Activated T-helper 1 cell treated with anti-CD3 and anti-CD28 coated beads, Interleukin-12 subunit alpha, Interleukin-12 subunit beta, Interleukin-2, Interleukin-4 antibody, amounts not matched to agents 30 ng/mL and 10 ng/mL and 1 ng/mL, durations not matched to agents 14 hours and 24 hours and 36 hours (primary cell): Measurements from ENCODE around the gene BCAP31. TPM values are rescaled to one million over a fixed set of nuclear protein-coding genes. Genes with fewer than 3 reads are reported as not detected.
A peak's percentile ranks its signal among the peaks of the same experiment; 100 is the strongest.
"Not testable (repeated sequence)": the region's sequence is repeated elsewhere in the genome, so short reads cannot be mapped to it uniquely, and the experiment has no call there.

Experiments used
- DNase-seq: peaks from one replicate; pipeline ENCODE4 v3.0.0; 2021; ENCODE audit warnings: low spot score
- H3K27ac Mint-ChIP-seq: one replicate; pipeline ENCODE4 v1.8.0; 2021; ENCODE audit warnings: mild to moderate bottlenecking, mixed read lengths
- H3K27me3 Mint-ChIP-seq: one replicate; pipeline ENCODE4 v1.8.0; 2022; ENCODE audit warnings: mild to moderate bottlenecking, moderate library complexity, mixed read lengths; ENCODE audit not compliant: insufficient read depth
- H3K36me3 Mint-ChIP-seq: one replicate; pipeline ENCODE4 v1.8.0; 2021; ENCODE audit warnings: low read depth, mixed read lengths
- H3K4me1 Mint-ChIP-seq: one replicate; pipeline ENCODE4 v1.8.0; 2021; ENCODE audit warnings: low read depth, mixed read lengths
- H3K4me3 Mint-ChIP-seq: one replicate; pipeline ENCODE4 v1.8.0; 2021; ENCODE audit warnings: mild to moderate bottlenecking, moderate library complexity, mixed read lengths
- H3K9me3 Mint-ChIP-seq: one replicate; pipeline ENCODE4 v1.8.0; 2021; ENCODE audit warnings: mixed read lengths
- intact Hi-C: fragments of 100-400 bp; cut with micrococcal nuclease; formaldehyde crosslinking; loops from one replicate; pipeline ENCODE4 v1.15.1; 2024
- total RNA-seq: library from RNA; stranded (reverse); gene quantifications from 2 replicates; pipeline ENCODE4 v1.2.3, GENCODE V29; 2022

The BCAP31 gene
- total RNA-seq, 1 donor from 2014 or later = 156 TPM

DNA sequence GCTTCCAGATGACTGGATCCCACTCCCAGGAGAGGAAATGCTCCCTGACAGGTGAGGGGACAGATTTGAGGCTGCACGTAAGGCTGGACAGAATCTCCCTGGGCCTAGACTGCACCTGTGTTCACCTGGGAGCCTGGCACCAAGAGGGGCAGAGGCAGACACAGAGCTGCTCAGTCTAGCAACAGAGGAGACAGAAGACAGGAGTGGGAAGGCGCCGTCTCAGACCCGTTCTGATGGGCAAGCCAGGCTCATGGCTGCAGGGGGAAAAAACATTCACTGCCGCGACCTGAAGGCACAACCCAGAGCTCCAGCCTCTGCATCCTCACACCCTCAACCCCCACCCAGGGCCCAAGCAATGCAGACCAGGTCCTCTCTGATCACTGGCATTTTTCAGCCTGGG, 16.8 kb downstream of the BCAP31 start:
- Mint-ChIP-seq H3K4me1 (no peaks in the 10 kb centered on the region), H3K27ac (no peak overlapping the region), H3K9me3 (no peaks in the 10 kb centered on the region), H3K36me3 (peaks cover 17% of the 10 kb centered on the region), H3K27me3 (no peaks in the 10 kb centered on the region), H3K4me3 (no peak overlapping the region)
- intact Hi-C loops = no loop called here
- no peak for DNase-seq

DNA sequence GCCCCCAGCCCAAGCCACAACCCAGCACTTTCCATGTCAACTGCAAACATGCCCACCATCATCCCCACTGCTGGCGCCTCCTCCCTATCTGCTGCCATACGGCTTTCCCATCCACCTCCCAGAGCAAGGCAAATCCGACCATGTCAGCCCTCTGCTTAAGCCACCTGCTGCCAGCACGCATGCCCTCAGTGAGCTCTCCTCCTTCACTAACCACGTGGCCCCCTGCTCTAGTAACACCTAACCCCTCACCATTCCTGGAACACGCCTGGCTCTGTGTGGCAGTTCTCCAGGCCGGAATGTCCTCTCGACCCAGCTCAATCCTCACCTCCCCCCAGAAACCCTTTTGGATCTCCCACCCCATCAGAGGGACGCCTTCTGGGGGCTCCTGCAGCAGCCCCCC, 17.4 kb downstream of the BCAP31 start:
- intact Hi-C loops = no loop called here
- H3K27me3 Mint-ChIP-seq = no peaks in the 10 kb centered on the region

DNA sequence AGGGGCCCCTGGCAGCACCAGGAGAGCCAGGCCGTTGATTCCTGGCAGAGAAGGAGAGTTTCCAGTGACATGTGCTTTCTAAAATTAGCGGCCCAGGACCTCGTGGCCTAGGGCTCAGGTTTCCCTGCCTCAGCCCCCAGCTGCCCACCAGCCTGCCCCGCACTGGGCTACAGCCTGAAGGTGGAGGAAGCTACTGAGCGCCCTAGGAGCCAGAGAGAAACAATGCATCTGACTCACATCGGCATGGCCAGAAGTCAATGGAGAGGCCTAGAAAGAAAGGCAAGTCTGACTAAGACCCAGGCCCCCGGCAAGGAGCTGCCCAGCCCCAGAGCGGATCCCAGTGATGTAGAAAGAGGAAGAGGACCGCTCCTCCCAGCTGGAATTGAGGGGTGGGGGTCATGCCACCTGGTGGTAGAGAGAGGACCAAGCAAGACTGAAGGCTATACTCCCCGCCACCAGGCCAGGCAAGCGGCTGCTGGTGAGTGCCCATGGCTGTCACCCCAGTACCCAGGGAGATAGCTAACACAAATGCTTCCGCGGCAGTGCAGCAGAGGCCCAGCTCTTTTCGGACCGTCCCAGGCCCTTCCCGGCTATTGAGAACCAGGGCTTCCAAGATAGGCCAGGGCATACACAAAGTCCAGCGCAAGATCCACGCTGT, 18.7 kb downstream of the BCAP31 start:
- H3K27me3 Mint-ChIP-seq, H3K4me3 Mint-ChIP-seq, intact Hi-C loops, DNase-seq, H3K9me3 Mint-ChIP-seq, H3K4me1 Mint-ChIP-seq, H3K27ac Mint-ChIP-seq: not testable (repeated sequence)
- peaks cover 13% of the 10 kb centered on the region for H3K36me3 Mint-ChIP-seq

More for the DNA sequence above, 17.4 kb downstream of the BCAP31 start:
- H3K27ac Mint-ChIP-seq = no peak overlapping the region
- H3K36me3 Mint-ChIP-seq = peaks cover 17% of the 10 kb centered on the region
- H3K4me1 Mint-ChIP-seq = no peaks in the 10 kb centered on the region
- H3K4me3 Mint-ChIP-seq = no peak overlapping the region
- DNase-seq = no peak
- H3K9me3 Mint-ChIP-seq = no peaks in the 10 kb centered on the region

DNA sequence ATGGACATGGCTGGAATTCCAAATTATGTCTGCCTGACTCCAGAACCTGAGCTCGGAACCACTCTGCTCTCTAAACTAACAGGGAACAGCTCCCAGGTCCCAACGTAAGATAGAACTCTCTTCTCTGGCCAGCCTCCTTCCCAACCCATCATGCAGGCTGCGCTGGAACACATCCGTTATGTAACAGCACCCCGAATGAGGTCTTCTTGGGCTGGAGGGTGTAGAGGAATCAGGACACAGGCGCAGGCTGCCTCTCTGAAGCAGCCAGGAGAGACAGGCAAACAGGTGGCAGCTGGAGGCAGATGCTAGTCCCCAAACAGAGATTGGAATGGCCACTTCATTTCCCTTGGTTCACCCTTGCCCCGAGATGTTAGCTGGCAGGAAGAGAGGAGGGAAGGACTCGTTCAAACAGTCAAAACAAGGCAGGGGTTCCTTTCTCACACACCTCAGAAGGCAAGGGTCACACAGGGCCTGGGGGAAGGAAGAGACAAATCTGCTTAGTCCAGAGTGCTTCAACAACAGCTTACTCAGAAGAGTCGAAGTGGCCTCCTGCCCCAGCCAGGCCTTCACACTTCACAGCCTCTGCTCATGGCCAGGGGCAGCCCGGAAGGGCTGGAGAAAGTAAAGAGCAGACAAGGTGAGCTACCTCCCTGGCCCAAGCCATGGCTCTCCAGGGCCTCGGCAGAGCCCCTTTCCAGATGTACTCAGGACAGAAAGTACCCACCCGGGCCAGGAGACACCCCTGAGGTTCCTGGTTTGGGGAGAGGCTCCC, 19.4 kb downstream of the BCAP31 start:
- H3K27ac Mint-ChIP-seq = peak overlapping the region; percentile 31
- H3K4me3 Mint-ChIP-seq, H3K4me1 Mint-ChIP-seq, intact Hi-C loops, H3K27me3 Mint-ChIP-seq, H3K9me3 Mint-ChIP-seq, DNase-seq: not testable (repeated sequence)
- peaks cover 12% of the 10 kb centered on the region for H3K36me3 Mint-ChIP-seq

DNA sequence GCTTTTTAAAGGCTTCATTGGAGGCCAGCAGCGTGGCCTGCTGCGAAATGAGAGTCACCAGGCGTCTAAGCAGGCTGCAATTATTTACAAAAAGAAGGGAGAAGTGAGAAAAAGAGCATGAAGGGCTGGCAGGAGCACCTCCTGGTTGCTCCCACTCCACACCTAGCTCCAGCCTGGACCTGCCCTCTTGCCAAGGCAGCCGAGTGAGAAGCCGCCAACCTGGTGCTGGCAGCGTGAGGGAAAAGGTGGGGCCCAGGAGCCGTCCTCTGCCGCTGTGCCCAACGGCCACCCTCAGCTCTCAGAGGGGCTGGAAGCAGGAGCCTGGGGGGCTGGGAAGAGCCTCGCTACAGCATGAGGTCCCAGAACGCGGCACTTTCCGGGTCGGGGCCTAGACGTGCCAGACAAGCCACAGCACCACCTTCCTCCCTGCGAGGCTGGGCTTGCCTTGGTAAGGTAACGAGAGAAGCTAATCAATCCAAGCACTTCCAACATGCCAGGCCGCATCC, 20.1 kb downstream of the BCAP31 start:
- H3K27ac Mint-ChIP-seq = no peak overlapping the region
- H3K4me1 Mint-ChIP-seq = no peaks in the 10 kb centered on the region
- H3K36me3 Mint-ChIP-seq = peaks cover 12% of the 10 kb centered on the region
- no peak for DNase-seq
- no peaks in the 10 kb centered on the region for H3K9me3 Mint-ChIP-seq
- no peak overlapping the region for H3K4me3 Mint-ChIP-seq
- intact Hi-C loops = no loop called here
- H3K27me3 Mint-ChIP-seq = no peaks in the 10 kb centered on the region

DNA sequence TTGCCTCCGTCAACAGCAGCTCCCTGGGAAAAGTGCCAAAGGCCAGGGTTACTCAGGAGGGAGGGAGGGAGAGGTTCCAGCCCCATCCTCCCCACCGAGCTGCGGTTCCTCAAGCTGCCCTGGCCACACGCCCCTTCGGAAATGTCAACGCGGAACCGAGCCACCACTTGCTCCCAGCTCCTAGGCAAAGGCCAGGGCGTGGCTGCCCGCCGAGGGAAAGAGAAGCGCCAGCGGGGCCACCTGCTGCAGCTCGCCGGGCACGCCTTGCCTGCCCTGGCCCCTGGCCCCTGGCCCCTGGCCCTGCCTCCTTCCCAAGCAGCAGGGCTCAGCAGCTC, 21.2 kb downstream of the BCAP31 start:
- Mint-ChIP-seq H3K36me3 (peaks cover 14% of the 10 kb centered on the region), H3K4me1 (no peaks in the 10 kb centered on the region), H3K27me3 (no peaks in the 10 kb centered on the region), H3K27ac (no peak overlapping the region), H3K4me3 (no peak overlapping the region), H3K9me3 (no peaks in the 10 kb centered on the region)
- DNase-seq = no peak
- intact Hi-C loops = no loop called here

DNA sequence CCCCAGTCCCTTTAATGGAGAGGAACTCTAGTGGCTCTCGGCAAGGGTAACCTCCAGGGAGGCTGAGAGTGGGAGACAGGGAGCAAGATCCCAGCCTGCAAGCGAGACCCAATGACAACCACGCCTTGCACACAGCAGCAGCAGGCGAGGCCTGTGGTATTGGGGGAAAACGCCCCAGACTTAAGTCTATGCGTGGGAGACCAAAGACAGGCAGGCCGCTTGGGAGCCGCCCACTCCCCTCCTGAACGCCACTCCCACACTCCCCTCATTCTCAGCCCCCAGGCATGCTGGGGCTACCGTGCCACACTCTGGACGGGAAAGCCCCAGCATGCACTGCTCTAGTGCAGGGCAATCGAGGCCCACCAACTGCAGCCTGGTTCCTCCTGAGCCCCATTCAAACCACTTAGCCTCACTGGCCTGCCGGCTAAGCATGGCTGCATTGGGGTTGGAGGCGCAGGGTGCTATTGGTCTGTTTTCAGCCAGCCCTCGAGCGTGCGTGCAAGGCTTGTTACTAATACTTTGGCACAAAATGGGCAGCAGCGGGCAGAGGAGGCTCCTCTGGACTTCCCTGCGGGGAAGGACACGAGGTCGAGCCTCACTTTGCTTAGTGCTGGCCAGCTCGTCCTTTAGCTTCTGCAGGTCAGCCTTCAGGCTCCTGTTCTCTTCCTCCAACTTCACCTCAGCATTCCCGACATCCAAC, 21.7 kb downstream of the BCAP31 start:
- Mint-ChIP-seq H3K36me3 (peaks cover 15% of the 10 kb centered on the region), H3K9me3 (no peaks in the 10 kb centered on the region), H3K27me3 (no peaks in the 10 kb centered on the region), H3K4me3 (no peak overlapping the region), H3K4me1 (no peaks in the 10 kb centered on the region), H3K27ac (no peak overlapping the region)
- intact Hi-C loops = no loop called here
- no peak for DNase-seq

DNA sequence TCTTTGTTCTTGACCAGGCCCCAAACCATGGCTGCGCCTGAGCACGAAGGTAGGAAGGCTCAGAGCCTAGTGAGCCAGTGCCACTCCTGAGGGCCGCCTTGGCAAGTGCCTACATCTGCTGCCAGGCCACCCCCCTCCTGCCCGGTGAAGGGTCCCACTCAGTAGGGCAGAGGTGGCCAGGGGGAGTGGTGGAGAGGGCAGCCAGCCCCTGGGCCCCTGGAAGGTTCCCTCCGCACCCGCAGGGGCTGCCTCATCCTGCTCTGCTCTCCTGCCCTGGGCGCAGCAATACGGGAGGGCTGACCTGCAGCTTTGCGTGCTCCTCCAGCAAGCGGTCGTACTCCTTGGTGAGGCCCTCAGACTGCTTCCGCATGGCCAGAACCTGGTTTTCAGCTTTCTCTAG, 22.5 kb downstream of the BCAP31 start:
- Mint-ChIP-seq H3K27ac (no peak overlapping the region), H3K27me3 (no peaks in the 10 kb centered on the region), H3K4me3 (no peak overlapping the region), H3K4me1 (no peaks in the 10 kb centered on the region), H3K36me3 (peaks cover 19% of the 10 kb centered on the region), H3K9me3 (no peaks in the 10 kb centered on the region)
- intact Hi-C loops = no loop called here
- DNase-seq = no peak

DNA sequence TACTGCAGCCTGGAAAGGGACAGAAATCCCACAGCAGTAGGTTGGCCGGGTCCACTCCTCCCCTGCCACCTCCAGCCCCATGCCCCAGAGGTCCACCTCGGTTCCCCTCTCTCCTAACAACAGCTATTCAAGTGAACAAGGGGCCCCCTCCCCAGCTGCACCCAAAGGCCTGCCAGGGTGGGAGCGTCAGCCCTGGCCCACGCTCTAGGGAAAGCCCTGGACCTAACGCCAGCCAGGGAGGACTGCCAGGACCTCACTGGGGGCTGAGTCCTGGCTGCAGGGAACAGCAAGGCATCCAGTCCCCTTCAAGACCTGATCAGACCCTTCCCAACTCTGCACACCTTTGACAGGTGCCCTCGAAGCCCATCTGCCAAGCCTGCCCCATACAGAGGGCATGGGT, 23.2 kb downstream of the BCAP31 start:
- Mint-ChIP-seq H3K4me3 (no peak overlapping the region), H3K9me3 (no peaks in the 10 kb centered on the region), H3K36me3 (peaks cover 14% of the 10 kb centered on the region), H3K27ac (no peak overlapping the region), H3K4me1 (no peaks in the 10 kb centered on the region), H3K27me3 (no peaks in the 10 kb centered on the region)
- DNase-seq = no peak
- intact Hi-C loops = no loop called here

DNA sequence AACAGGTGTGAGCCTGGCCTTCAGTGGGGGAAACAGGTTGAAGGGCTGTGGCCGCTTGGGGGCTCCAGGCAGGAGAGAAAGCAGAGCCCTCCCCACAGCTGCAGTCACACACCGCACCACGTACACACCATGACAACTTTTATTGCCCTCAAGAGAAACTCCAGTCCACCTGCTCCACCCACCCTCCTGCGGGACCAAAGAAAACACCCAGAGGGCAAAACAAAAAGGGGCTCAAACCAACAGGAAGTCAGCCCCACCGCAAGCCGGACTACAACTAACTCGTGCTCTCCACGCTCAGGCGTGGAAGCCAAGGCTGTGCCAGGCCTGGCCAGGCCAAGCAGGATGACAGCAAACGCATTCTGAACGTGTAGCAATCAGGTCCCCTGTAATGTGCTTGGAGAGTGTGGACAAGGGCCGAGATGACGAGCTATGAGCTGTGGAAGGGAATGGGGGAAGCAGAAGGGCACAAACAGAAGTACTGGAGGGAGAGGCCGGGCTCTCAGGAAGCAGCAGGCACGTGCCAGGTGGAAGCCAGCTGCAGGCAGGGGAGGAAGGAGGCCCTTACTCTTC, 23.7 kb downstream of the BCAP31 start:
- intact Hi-C loops = no loop called here
- Mint-ChIP-seq H3K9me3 (no peaks in the 10 kb centered on the region), H3K27me3 (no peaks in the 10 kb centered on the region), H3K4me1 (no peaks in the 10 kb centered on the region), H3K27ac (no peak overlapping the region), H3K36me3 (peaks cover 15% of the 10 kb centered on the region), H3K4me3 (no peak overlapping the region)
- no peak for DNase-seq

DNA sequence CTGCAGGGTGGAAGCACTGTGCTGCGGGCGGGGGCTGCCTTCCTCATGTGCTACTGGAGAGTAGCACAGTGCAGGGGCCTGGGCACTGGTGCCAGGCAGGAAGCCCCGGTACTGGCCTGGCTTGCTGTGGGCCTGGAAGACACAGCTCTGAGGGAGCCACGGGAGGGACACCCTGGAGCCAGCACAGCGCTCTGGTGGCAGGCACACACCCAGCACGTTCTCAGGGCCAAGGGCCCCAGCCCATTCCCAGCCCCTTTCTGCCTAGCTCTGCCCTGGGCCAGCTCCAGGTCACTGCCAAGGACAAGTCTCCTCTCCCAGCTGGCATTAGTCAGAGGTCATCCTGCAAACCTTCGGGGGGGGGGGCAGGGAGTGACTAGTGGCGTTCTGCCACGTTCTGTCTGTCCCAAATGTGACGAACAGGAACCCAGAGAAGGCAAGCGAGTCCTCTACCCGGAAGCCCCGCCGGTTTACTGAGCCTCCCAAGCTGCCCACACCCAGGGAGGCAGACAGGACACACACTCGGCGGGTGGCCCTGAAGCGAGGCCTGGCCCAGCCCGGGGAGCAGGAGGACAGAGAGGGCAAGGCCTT, 24.3 kb downstream of the BCAP31 start:
- H3K27ac Mint-ChIP-seq, H3K4me1 Mint-ChIP-seq, H3K4me3 Mint-ChIP-seq, H3K9me3 Mint-ChIP-seq, intact Hi-C loops, H3K27me3 Mint-ChIP-seq, DNase-seq: not testable (repeated sequence)
- H3K36me3 Mint-ChIP-seq = peaks cover 15% of the 10 kb centered on the region

DNA sequence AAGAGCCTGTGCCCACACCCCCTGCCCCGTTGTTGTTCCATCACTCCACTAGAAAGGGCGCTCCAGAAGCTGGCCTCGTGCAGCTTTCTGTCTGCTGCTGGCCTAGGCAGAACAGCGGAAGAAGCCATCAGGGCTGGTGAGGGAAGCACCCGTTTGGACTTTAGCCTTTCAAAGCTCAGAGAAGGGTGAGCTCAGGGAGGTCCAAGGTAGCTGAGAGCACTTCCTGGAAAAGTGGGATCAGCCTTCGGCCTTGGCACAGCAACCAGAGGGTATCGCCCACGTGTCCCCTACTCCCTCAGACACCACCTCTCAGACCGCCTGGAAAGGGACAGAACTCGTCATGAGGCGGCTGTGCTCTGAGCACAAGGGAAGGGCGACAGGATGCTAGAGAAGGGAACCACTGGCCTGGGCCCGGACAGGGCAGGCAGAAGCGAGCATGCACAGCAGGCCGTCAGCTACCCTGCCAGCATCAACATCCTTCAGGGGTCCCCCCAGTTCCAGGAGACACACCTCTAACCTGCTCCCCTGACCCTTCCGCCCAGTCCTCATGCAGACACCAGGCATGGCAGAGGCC, 24.9 kb downstream of the BCAP31 start:
- DNase-seq, H3K4me3 Mint-ChIP-seq, intact Hi-C loops, H3K9me3 Mint-ChIP-seq, H3K27me3 Mint-ChIP-seq, H3K4me1 Mint-ChIP-seq, H3K27ac Mint-ChIP-seq: not testable (repeated sequence)
- H3K36me3 Mint-ChIP-seq = peaks cover 15% of the 10 kb centered on the region
